Neural cell (in vitro differentiated cells): ENCODE measurements around the gene UBE2F. TPM values are rescaled to one million over a fixed set of nuclear protein-coding genes. Genes with fewer than 3 reads are reported as not detected.

Experiments
- H2AFZ ChIP-seq: fragments of 200-600, 300-800 bp; sonication (generic), shearing (Covaris generic); 2 replicates; pipeline ENCODE4 v1.6.0; 2014; ENCODE audit warnings: low read depth, mild to moderate bottlenecking, antibody characterized with exemption, low read length, moderate library complexity
- H3F3A ChIP-seq: fragments of 200-600 bp; shearing (Covaris generic); 2 replicates; pipeline ENCODE4 v1.6.1; 2016; ENCODE audit warnings: mild to moderate bottlenecking, moderate library complexity, mixed read lengths, antibody characterized with exemption, low read length; ENCODE audit not compliant: insufficient read depth, poor library complexity, severe bottlenecking
- H3K27ac ChIP-seq: fragments of 200-600, 300-800 bp; sonication (generic), shearing (Covaris generic); 2 replicates; pipeline ENCODE4 v1.5.1; 2014; ENCODE audit warnings: mild to moderate bottlenecking, low read length, moderate library complexity
- H3K27me3 ChIP-seq: fragments of 300-800, 200-600 bp; sonication (generic), shearing (Covaris generic); 2 replicates; pipeline ENCODE4 v1.6.0; 2014; ENCODE audit warnings: mild to moderate bottlenecking, low read depth, low read length, moderate library complexity; ENCODE audit not compliant: insufficient read depth
- H3K36me3 ChIP-seq: fragments of 300-800, 200-600 bp; sonication (generic), shearing (Covaris generic); 2 replicates; pipeline ENCODE4 v1.5.1; 2014; ENCODE audit warnings: mild to moderate bottlenecking, antibody characterized with exemption, low read length, moderate library complexity; ENCODE audit not compliant: insufficient read depth
- H3K4me2 ChIP-seq: fragments of 300-800, 200-600 bp; sonication (generic), shearing (Covaris generic); 2 replicates; pipeline ENCODE4 v1.6.0; 2014; ENCODE audit warnings: mild to moderate bottlenecking, low read length
- H3K4me3 ChIP-seq: fragments of 300-800, 200-600 bp; sonication (generic), shearing (Covaris generic); 2 replicates; pipeline ENCODE4 v1.5.1; 2014; ENCODE audit warnings: mild to moderate bottlenecking, low read length, moderate library complexity
- H3K79me2 ChIP-seq: fragments of 200-600 bp; shearing (Covaris generic); replicated peaks from 2 replicates; pipeline ENCODE4 v1.6.0; 2014; ENCODE audit warnings: mild to moderate bottlenecking, low read length, moderate library complexity; ENCODE audit not compliant: insufficient read depth
- H3K9ac ChIP-seq: fragments of 300-800, 200-600 bp; sonication (generic), shearing (Covaris generic); 2 replicates; pipeline ENCODE4 v1.6.1; 2016; ENCODE audit warnings: mild to moderate bottlenecking, low read length, mixed read lengths
- H3K9me2 ChIP-seq: fragments of 200-600 bp; shearing (Covaris generic); 2 replicates; pipeline ENCODE4 v1.6.1; 2016; ENCODE audit warnings: mild to moderate bottlenecking, low read length, mixed read lengths; ENCODE audit not compliant: insufficient read depth
- H3K9me3 ChIP-seq: fragments of 200-600, 300-800 bp; sonication (generic), shearing (Covaris generic); 2 replicates; pipeline ENCODE4 v1.6.1; 2016; ENCODE audit warnings: mild to moderate bottlenecking, mixed run types, low read length, moderate library complexity, mixed read lengths
- H4K20me1 ChIP-seq: fragments of 200-600 bp; shearing (Covaris generic); 2 replicates; pipeline ENCODE4 v1.6.1; 2016; ENCODE audit warnings: mild to moderate bottlenecking, mixed run types; ENCODE audit not compliant: insufficient read depth
- CTCF ChIP-seq: fragments of 450-650 bp; IDR thresholded peaks from 2 replicates; pipeline ENCODE4 v1.5.1; 2014; ENCODE audit warnings: antibody characterized with exemption, mild to moderate bottlenecking, moderate library complexity; ENCODE audit not compliant: poor library complexity, severe bottlenecking
- EP300 ChIP-seq: fragments of 450-650 bp; conservative IDR thresholded peaks from 2 replicates; pipeline ENCODE4 v1.6.1; 2014; ENCODE audit warnings: antibody characterized with exemption, mild to moderate bottlenecking, moderate library complexity; ENCODE audit not compliant: poor library complexity, severe bottlenecking
- EZH2 ChIP-seq: fragments of 200-600, 300-800 bp; shearing (Covaris generic), sonication (generic); IDR thresholded peaks from 2 replicates; pipeline ENCODE4 v1.6.1; 2014; ENCODE audit warnings: antibody characterized with exemption, low read length, borderline replicate concordance, mild to moderate bottlenecking; ENCODE audit not compliant: insufficient read depth, poor library complexity, severe bottlenecking
- MXI1 ChIP-seq: fragments of 450-650 bp; conservative IDR thresholded peaks from 2 replicates; pipeline ENCODE4 v1.6.1; 2014; ENCODE audit warnings: antibody characterized with exemption, mild to moderate bottlenecking; ENCODE audit not compliant: poor library complexity, severe bottlenecking
- POLR2AphosphoS5 ChIP-seq: IDR thresholded peaks from 2 replicates; pipeline ENCODE4 v1.6.1; 2012
- RAD21 ChIP-seq: fragments of 450-650 bp; conservative IDR thresholded peaks from 2 replicates; pipeline ENCODE4 v1.6.1; 2014; ENCODE audit warnings: antibody characterized with exemption, mild to moderate bottlenecking, moderate library complexity
- SMC3 ChIP-seq: fragments of 450-650 bp; conservative IDR thresholded peaks from 2 replicates; pipeline ENCODE4 v1.6.1; 2014; ENCODE audit warnings: antibody characterized with exemption, mild to moderate bottlenecking, moderate library complexity; ENCODE audit not compliant: poor library complexity
- TAF1 ChIP-seq: IDR thresholded peaks from 2 replicates; pipeline ENCODE4 v1.6.1; 2012; ENCODE audit warnings: low read depth
- polyA plus RNA-seq: library from polyadenylated mRNA; depleted of rRNA; stranded (reverse); fragments of >200 nt; gene quantifications from 2 replicates; pipeline ENCODE4 v1.2.3, GENCODE V29; 2014
- TF ChIP-seq, protein P1 (sequence below): IDR thresholded peaks from 2 replicates; pipeline ENCODE4 v1.6.1; 2012; ENCODE audit warnings: borderline replicate concordance

UBE2F gene
- polyA plus RNA-seq, 1 donor from 2014 or later = 65.7 TPM

DNA sequence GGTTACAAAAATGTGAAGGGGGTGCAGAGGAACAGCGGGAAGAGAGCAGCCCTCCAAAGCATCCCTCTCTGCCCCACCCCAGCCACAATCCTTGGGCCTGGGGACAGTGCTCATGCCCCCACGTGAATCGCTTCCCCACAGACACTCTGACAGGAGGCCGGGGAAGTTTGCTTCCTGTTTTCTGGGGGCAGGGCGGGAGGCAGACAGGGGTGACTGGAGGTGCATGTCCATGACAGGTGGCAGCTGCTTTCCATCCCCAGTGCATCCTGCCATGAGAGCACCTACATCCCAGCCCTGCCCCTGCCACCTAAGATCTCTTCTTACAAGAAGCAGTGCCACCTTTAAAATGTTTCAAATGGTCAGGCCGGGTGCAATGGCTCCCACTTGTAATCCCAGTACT, 47.2 kb upstream of the UBE2F start:
- Histone ChIP-seq H3K9me3 (no peaks in the 10 kb centered on the region), H3K79me2 (no peaks in the 10 kb centered on the region), H3K4me3 (no peak overlapping the region), H3F3A (no peaks in the 10 kb centered on the region), H3K27me3 (no peaks in the 10 kb centered on the region), H3K9me2 (no peaks in the 10 kb centered on the region), H3K36me3 (no peaks in the 10 kb centered on the region), H3K27ac (no peak overlapping the region), H3K9ac (no peak overlapping the region), H3K4me2 (no peak overlapping the region), H4K20me1 (no peaks in the 10 kb centered on the region), H2AFZ (no peak overlapping the region)
- TF ChIP-seq TAF1 = no peak
- TF ChIP-seq CTCF = no peak
- no peak for TF ChIP-seq RAD21
- TF ChIP-seq EZH2 = no peak
- TF ChIP-seq EP300 = no peak
- no peak for TF ChIP-seq MXI1
- no peak for TF ChIP-seq POLR2AphosphoS5
- TF ChIP-seq, protein P1, sequence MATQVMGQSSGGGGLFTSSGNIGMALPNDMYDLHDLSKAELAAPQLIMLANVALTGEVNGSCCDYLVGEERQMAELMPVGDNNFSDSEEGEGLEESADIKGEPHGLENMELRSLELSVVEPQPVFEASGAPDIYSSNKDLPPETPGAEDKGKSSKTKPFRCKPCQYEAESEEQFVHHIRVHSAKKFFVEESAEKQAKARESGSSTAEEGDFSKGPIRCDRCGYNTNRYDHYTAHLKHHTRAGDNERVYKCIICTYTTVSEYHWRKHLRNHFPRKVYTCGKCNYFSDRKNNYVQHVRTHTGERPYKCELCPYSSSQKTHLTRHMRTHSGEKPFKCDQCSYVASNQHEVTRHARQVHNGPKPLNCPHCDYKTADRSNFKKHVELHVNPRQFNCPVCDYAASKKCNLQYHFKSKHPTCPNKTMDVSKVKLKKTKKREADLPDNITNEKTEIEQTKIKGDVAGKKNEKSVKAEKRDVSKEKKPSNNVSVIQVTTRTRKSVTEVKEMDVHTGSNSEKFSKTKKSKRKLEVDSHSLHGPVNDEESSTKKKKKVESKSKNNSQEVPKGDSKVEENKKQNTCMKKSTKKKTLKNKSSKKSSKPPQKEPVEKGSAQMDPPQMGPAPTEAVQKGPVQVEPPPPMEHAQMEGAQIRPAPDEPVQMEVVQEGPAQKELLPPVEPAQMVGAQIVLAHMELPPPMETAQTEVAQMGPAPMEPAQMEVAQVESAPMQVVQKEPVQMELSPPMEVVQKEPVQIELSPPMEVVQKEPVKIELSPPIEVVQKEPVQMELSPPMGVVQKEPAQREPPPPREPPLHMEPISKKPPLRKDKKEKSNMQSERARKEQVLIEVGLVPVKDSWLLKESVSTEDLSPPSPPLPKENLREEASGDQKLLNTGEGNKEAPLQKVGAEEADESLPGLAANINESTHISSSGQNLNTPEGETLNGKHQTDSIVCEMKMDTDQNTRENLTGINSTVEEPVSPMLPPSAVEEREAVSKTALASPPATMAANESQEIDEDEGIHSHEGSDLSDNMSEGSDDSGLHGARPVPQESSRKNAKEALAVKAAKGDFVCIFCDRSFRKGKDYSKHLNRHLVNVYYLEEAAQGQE = no peak
- TF ChIP-seq SMC3 = no peak

GRCh38 chr2:237920673-237921072, 46.1 kb upstream of the UBE2F start:
- no peak overlapping the region for H3K4me3 ChIP-seq
- TF ChIP-seq POLR2AphosphoS5 (no peak), TAF1 (no peak), SMC3 (no peak), EZH2 (no peak), MXI1 (no peak), EP300 (no peak), CTCF (no peak), RAD21 (no peak)
- TF ChIP-seq, protein P1 = no peak

More at GRCh38 chr2:237920673-237921072, 46.1 kb upstream of the UBE2F start:
- Histone ChIP-seq H3K79me2 (no peaks in the 10 kb centered on the region), H3F3A (no peaks in the 10 kb centered on the region), H3K4me2 (no peak overlapping the region), H2AFZ (no peak overlapping the region), H3K27me3 (no peaks in the 10 kb centered on the region), H3K9ac (no peak overlapping the region), H3K36me3 (no peaks in the 10 kb centered on the region), H3K9me3 (no peaks in the 10 kb centered on the region), H3K27ac (no peak overlapping the region), H3K9me2 (no peaks in the 10 kb centered on the region), H4K20me1 (no peaks in the 10 kb centered on the region)
